GM21381 (cell line): ENCODE results near the gene PUS1.

ENCODE experiments used
- ATAC-seq: cut with Tn5 transposase; IDR thresholded peaks from one replicate; pipeline ENCODE4 v1.9.1; 2021; ENCODE audit warnings: mild to moderate bottlenecking, moderate library complexity; ENCODE audit not compliant: unreplicated experiment

Gene PUS1

GRCh38 chr12:131989021-131989420 is 59.9 kb downstream of the PUS1 start:
- ATAC-seq, result no peak

- ATAC-seq, result no peak
Observed at GRCh38 chr12:131990066-131990979, 61.2 kb downstream of the PUS1 start.

- ATAC-seq, result no peak
Observed at GRCh38 chr12:131990980-131991305, 61.9 kb downstream of the PUS1 start.

- ATAC-seq, result no peak
Observed at GRCh38 chr12:131991816-131992430, 62.8 kb downstream of the PUS1 start.

GRCh38 chr12:131994589-131994988 is 65.5 kb downstream of the PUS1 start:
- ATAC-seq, result peak; percentile 78
